CD4-positive, alpha-beta T cell treated with Interleukin-2 at 100 ng/mL for 4 hours (primary cell): ENCODE measurements around the gene ERLEC1.
"Not testable (repeated sequence)": the region's sequence is repeated elsewhere in the genome, so short reads cannot be mapped to it uniquely, and the experiment has no call there.

Source experiments
- DNase-seq: peaks from one replicate; pipeline ENCODE4 v3.0.0-alpha.2; 2020; ENCODE audit warnings: low spot score

Gene ERLEC1

DNA sequence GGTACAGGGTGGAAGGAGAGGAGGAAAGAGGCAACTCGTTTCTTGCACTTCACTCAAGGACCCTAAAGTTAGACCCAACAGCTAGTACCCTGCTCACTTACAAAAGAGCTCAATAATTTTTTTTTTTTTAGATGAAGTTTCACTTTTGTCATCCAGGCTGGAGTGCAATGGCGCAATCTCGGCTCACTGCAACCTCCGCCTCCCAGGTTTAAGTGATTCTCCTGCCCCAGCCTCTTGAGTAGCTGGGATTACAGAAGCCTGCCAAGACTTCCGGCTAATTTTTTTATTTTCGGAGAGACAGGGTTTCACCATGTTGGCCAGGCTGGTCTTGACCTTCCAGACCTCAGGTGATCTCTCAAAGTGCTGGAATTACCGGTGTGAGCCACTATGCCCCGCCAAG is 4.2 kb upstream of the ERLEC1 start:
- no peak for DNase-seq

- DNase-seq, result no peak
Measured at GRCh38 chr2:53784436-53784835, 2.4 kb upstream of the ERLEC1 start.

DNA sequence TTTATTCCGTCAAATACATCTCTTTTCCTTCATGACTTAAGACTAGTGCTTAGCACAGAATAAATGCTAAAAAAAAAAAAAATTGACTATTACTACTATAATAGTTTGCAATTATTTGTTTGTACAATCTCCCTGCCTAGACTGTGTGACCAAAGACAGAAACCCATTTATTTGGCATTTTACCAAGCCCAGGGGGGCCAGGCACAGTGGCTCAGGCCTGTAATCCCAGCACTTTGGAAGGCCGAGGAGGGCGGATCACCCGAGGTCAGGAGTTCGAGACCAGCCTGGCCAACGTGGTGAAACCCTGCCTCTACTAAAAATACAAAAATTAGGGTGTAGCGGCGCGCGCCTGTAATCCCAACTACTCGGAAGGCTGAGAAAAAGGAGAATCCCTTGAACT is 1.5 kb upstream of the ERLEC1 start:
- no peak for DNase-seq

- peak; percentile 6 for DNase-seq
Measured at GRCh38 chr2:53786352-53786704, 516 bp upstream of the ERLEC1 start.

DNA sequence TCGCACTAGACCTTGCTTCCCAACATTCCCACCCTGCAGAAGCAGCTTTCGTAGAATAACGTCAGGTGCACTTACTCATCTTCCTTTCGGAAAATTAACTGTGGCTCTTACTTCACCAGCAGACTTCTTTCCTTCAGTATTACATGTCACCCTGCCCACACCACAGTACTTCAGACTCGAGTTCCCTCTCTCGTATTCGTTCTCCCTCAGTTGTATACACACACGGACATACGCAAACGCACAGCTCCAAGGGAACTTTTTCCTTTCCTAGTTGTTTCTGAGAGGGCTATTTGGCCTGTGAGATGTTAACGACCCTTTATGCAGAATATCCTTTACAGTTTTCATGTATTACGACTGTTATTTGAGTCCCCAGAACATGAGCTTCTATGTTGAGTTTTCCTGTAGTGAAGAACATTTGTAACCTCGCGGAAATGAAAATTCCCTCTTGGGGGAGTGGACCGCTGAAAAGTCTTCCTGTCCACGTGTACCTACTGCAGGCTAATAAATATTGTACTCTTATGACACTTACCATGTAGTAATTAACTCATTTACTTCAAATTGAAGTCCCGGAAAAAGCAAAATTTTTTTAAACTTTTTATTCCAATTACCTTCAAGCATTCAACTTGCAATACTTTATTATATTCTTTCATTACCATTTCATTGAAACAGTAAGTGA is 908 bp downstream of the ERLEC1 start:
- peak; percentile 4 for DNase-seq

DNA sequence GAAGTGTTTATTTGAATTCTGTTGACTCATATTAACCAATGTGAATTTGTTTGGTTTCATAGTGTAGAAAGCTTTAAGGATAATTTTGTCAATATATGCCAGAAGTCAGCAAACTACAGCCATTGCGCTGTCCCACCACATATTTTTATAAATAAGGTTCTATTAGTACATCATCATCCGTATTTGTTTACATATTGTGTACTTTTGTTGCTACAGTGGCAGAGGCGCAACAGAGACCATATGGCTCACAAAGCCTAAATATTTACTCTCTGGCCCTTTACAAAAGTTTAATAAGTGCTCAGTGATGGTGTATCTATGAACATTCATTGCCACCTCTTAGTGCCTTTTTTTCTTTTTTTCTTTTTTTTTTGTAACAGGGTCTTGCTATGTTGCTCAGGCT is 6.4 kb downstream of the ERLEC1 start:
- DNase-seq, result no peak

DNA sequence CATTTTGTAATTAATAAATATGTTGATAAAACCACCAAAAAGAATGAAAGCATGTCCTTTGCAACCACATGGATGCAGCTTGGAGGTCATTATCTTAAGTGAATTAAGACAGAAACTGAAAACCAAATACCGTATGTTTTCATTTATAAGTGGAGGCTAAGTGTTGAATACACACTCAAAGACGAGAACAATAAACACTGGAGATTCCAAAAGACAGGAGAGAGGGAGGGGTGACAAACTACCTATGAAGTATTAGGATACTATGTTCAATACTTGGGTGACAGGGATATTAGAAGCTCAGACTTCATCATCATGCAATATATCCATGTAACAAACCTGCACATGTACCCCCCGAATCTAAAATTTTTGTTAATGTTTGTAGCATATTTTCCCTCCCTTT is 7.0 kb downstream of the ERLEC1 start:
- no peak for DNase-seq

DNA sequence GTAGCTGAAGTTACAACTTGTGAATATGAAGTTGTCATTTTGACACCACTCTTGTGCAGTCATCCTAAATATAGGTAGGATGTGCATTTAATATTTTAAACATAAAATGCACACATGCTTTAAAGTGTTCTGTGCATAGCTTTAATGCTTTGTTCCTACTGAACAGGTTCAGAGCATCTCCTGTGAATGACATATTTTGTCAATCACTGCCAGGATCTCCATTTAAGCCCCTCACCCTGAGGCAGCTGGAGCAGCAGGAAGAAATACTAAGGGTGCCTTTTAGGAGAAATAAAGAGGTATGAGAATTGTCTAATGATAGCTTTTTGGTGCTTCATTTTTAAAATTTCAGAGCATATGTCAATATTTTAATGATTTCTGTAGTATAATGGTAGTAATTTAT is 14.7 kb downstream of the ERLEC1 start:
- DNase-seq, result no peak

DNA sequence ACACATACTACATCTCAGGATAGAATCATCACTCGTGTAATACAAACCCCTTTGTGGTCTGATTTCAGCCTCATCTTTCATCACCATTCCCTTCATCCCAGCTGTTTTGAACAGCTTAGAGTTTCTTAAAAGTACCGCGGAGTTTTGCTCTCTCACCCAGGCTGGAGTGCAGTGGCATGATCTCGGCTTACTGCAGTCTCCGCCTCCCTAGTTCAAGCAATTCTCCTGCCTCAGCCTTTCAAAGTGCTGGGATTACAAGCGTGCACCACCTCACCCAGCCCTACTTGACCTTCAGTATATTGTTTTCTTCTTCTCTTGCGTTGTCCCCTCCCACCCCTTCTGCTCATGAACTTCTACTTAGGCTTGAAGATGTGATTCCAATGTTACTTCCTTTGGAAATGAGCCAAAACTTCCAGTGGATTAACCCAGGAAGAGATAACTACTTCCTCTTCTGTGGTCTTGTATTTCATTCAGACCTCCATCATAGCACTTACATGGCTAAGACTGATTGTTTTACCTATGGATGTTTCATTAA is 15.8 kb downstream of the ERLEC1 start:
- DNase-seq, result no peak

DNA sequence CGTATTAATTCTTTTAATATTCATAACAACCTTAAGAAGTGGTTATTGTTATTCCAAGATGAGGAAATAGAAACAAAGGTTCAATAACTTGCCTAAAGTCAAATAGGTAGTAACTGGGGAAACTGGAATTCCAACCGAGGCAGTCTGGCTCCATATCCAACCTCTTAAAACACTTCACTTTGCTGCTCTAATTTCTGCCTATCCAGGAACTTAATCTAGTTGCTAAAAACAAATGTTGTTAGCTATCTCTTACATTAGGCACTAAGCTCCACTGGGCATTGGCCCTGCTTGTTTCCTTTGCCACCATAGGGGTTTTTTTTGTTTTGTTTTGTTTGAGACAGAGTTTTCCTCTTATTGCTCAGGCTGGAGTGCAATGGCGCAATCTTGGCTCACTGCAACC is 24.8 kb downstream of the ERLEC1 start:
- DNase-seq, result no peak

GRCh38 chr2:53813151-53813550 is 26.3 kb downstream of the ERLEC1 start:
- DNase-seq, result no peak

- DNase-seq, result no peak
Measured at GRCh38 chr2:53818854-53819435, 32.1 kb downstream of the ERLEC1 start.

- no peak for DNase-seq
Measured at GRCh38 chr2:53819634-53820033, 32.8 kb downstream of the ERLEC1 start.

DNA sequence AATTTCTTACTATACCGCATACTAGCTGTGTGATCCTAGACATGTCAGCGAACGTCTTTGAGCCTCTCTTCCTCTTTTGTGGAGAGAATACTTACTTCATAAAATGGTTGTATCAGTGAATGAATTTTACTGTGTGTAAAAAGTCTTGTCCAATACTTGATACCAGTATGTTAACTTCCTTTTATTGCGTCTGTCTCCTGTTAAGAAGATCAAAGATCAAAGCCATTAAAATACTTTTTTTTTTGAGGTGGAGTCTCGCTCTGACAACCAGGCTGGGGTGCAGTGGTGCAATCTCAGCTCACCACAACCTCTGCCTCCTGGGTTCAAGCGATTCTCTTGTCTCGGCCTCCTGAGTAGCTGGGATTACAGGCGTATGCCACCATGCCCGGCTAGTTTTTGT is 33.2 kb downstream of the ERLEC1 start:
- no peak for DNase-seq

DNA sequence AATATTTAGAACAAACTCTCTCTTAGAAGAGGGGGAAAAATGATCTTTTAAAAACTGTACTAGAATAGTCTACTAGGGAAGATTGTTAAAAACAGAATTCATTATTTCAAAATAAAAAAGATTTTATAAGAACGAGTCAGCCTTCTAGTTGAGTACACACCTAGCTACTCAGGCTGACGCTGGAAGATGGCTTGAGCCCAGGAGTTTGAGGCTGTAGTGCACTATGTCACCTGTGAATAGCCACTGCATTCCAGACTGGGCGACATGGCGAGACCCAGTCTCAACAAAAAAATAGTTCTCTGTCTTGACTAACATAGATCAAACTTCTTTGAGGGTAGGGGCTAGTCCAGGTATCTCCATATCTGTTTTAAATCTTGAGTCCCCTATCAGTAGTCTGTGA is 33.9 kb downstream of the ERLEC1 start:
- no peak for DNase-seq

DNA sequence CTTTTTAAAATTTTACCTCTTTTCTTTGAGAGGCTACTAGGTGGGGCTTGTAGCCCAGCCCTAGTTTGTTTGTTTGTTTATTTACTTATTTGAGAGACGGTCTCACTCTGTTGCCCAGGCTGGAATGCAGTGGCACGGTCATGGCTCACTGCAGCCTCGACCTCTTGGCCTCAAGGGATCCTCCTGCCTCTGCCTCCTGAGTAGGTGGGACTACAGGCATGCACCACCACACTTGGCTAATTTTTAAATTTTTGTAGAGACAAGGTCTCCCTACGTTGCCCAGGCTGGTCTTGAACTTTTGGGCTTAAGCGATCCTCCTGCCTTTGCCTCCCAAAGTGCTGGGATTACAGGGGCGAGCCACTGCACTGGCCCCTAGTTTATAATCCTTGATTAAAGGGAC is 35.0 kb downstream of the ERLEC1 start:
- DNase-seq, result no peak

DNA sequence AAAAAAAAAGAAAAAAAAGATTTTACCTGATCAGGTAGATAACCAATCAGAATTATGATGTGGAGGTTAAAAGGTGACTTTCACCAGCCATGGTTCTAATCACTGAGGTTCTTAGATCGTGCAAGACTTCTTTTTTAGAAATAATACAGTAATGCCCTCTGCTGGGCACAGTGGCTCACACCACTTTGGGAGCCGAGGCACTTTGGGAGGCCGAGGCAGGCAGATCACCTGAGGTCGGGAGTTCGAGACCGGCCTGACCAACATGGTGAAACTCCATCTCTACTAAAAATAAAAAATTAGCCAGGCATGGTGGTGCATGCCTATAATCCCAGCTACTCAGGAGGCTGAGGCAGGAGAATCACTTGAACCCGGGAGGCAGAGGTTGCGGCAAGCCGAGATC is 36.8 kb downstream of the ERLEC1 start:
- not testable (repeated sequence) for DNase-seq

- no peak for DNase-seq
Measured at GRCh38 chr2:53826030-53826410, 39.2 kb downstream of the ERLEC1 start.

GRCh38 chr2:53826587-53827397 is 39.9 kb downstream of the ERLEC1 start:
- no peak for DNase-seq

GRCh38 chr2:53827398-53828175 is 40.7 kb downstream of the ERLEC1 start:
- no peak for DNase-seq

DNA sequence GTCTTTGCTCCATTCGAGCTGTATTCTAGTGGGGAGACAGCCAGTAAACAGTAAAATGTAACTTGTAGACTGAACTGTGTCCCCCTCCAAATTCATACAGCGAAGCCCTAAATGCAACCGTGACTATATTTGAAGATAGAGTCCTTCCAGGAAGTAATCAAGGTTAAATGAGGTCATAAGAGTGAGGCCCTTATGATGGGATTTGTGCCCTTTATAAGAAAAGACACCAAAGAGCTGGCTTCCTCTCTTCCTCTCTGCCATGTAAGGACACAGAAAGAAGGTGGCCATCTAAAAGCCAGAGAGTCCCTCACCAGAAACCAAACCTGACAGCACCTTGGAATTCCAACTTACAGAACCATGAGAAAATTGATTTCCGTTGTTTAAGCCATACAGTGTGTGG is 41.5 kb downstream of the ERLEC1 start:
- DNase-seq, result no peak

GRCh38 chr2:53829273-53829979 is 42.6 kb downstream of the ERLEC1 start:
- DNase-seq, result no peak
